ENCODE measurements around the gene LENEP.

DNA sequence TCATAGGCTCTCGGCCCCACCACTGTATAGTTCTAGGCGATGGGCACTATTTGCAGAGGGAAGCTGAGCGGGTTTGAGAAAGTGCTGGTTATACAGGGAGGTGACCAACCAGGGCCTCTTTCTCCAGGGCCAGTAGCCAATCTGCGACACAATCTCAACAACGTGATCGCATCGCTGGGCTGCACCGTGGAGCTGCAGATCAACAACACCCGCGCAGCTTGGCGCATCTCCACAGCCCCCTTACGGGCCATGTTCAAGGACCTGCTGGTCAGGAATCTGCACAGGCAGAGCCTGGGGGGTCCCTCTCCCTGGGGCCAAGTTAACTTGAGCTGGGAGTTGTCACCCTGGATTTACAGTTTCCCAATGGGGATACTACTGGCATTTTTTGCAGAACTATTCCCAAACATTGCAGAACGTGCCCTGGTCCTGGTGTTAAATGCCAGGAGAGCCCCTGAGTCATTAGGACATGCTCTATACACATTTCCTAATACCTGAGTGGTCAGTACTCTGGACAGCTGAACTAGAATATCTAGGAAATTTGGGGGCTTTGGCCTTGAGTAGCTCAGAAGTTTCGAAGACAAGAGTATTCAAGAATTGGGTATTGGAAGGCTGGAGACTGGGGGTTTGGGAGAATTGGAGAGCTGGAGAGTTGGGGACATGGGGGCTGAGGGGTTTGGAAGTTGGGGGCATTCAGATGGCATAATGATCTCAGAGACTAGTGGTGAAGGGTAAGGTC is 47.1 kb downstream of the LENEP start:
- TF ChIP-seq, protein P1, sequence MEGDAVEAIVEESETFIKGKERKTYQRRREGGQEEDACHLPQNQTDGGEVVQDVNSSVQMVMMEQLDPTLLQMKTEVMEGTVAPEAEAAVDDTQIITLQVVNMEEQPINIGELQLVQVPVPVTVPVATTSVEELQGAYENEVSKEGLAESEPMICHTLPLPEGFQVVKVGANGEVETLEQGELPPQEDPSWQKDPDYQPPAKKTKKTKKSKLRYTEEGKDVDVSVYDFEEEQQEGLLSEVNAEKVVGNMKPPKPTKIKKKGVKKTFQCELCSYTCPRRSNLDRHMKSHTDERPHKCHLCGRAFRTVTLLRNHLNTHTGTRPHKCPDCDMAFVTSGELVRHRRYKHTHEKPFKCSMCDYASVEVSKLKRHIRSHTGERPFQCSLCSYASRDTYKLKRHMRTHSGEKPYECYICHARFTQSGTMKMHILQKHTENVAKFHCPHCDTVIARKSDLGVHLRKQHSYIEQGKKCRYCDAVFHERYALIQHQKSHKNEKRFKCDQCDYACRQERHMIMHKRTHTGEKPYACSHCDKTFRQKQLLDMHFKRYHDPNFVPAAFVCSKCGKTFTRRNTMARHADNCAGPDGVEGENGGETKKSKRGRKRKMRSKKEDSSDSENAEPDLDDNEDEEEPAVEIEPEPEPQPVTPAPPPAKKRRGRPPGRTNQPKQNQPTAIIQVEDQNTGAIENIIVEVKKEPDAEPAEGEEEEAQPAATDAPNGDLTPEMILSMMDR (IDR thresholded peaks at IDR 0.05; ENCODE audit: control extremely low read depth in 1 of 3, insufficient read depth in 1 of 3, low read depth in 1 of 3, low read length in 3 of 3), result no peak
- TF ChIP-seq RFX5 (IDR thresholded peaks at IDR 0.05; ENCODE audit: borderline replicate concordance, low read depth, low read length) (no peak), GABPA (IDR thresholded peaks at IDR 0.05; ENCODE audit: borderline replicate concordance, insufficient read depth, low read length) (no peak), EZH2 (IDR thresholded peaks at IDR 0.05; ENCODE audit: low read depth, low read length, severe bottlenecking) (no peak), MAFK (IDR thresholded peaks at IDR 0.05; ENCODE audit: low read depth, low read length) (no peak), EP300 (IDR thresholded peaks at IDR 0.05; ENCODE audit: borderline replicate concordance in 1 of 2, low read depth in 2 of 2, low read length in 2 of 2) (no peak), SIN3A (conservative IDR thresholded peaks at IDR 0.05 in 1 of 2, IDR thresholded peaks at IDR 0.05 in 1 of 2; ENCODE audit: low read depth in 1 of 2, low read length in 2 of 2) (no peak), TBP (IDR thresholded peaks at IDR 0.05; ENCODE audit: low read depth, low read length) (no peak), CBX5 (IDR thresholded peaks at IDR 0.05; ENCODE audit: low read depth, low read length) (no peak), JUN (IDR thresholded peaks at IDR 0.05; ENCODE audit: low read depth, low read length) (no peak), RAD21 (IDR thresholded peaks at IDR 0.05 in 1 of 2, conservative IDR thresholded peaks at IDR 0.05 in 1 of 2; ENCODE audit: low read depth in 2 of 2, low read length in 2 of 2) (no peak), POLR2A (IDR thresholded peaks at IDR 0.05; ENCODE audit: control extremely low read depth in 1 of 2, low read depth in 2 of 2, low read length in 2 of 2) (no peak), POLR2AphosphoS5 (IDR thresholded peaks at IDR 0.05; ENCODE audit: low read depth, low read length) (no peak)
- TF ChIP-seq, protein P2, sequence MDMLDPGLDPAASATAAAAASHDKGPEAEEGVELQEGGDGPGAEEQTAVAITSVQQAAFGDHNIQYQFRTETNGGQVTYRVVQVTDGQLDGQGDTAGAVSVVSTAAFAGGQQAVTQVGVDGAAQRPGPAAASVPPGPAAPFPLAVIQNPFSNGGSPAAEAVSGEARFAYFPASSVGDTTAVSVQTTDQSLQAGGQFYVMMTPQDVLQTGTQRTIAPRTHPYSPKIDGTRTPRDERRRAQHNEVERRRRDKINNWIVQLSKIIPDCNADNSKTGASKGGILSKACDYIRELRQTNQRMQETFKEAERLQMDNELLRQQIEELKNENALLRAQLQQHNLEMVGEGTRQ (IDR thresholded peaks at IDR 0.05; ENCODE audit: low read length), result no peak
